ENCODE data around the gene RIOK1. TPM values are rescaled to one million over a fixed set of nuclear protein-coding genes. Genes with fewer than 3 reads are reported as not detected.

The RIOK1 gene
- total and polyA plus RNA-seq, 2 of the 13 experiments (the other 11 are each of a cell fraction or from before 2014, with no cell fraction given), result 9.4 to 37.8 TPM

DNA sequence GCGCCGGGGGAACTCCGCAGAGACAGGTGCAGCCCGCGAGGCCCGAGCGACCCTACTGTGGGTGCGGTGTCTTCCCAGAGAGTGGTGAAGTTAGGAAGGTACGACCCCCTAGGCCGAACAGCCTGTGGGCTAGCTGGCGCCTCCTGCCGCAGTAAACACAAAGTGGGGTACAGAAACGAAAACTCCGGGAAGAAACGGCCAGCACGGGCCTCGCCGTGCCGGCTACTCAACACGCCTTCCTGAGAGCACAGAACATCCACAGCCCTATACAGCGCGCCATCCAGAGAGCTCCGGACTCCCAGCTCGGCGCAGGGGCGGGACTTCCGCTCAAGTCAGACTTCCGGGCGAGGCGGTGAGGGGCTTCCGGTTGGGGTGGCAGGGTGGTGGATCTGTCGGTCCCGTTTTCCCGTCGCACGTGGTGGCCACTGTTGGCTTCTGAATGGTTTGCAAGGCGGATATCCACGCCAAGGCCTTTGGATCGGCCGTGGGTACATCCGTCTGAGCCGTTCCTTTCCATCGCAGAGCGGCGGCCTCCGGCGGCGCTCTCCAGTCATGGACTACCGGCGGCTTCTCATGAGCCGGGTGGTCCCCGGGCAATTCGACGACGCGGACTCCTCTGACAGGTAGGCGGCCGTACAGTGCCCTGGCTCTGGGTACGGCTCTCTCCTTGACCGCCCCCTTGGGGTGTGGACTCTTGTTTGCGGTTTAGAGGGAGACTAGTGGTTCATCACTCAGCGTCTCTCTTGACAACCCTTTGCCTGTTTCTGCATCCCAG is at the start of gene RIOK1, which contains the start of gene CAGE1 (continued):
- TF ChIP-seq, protein P1, sequence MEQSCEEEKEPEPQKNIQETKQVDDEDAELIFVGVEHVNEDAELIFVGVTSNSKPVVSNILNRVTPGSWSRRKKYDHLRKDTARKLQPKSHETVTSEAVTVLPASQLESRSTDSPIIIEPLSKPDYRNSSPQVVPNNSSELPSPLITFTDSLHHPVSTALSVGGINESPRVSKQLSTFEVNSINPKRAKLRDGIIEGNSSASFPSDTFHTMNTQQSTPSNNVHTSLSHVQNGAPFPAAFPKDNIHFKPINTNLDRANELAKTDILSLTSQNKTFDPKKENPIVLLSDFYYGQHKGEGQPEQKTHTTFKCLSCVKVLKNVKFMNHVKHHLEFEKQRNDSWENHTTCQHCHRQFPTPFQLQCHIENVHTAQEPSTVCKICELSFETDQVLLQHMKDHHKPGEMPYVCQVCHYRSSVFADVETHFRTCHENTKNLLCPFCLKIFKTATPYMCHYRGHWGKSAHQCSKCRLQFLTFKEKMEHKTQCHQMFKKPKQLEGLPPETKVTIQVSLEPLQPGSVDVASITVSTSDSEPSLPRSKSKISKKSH (CRISPR knock-in tag; IDR thresholded peaks at IDR 0.05; ENCODE audit: borderline replicate concordance), result peak; percentile 92
- peak; percentile 90; the same call in 1 of the 2 replicates for TF ChIP-seq ZNF333 (CRISPR knock-in tag; IDR thresholded peaks at IDR 0.05; ENCODE audit: borderline replicate concordance)
- peak; percentile 67 for TF ChIP-seq NFYB (CRISPR knock-in tag; IDR thresholded peaks at IDR 0.05)
- peak; percentile 14 for TF ChIP-seq NFYC (CRISPR knock-in tag; IDR thresholded peaks at IDR 0.05)
- TF ChIP-seq, protein P2, sequence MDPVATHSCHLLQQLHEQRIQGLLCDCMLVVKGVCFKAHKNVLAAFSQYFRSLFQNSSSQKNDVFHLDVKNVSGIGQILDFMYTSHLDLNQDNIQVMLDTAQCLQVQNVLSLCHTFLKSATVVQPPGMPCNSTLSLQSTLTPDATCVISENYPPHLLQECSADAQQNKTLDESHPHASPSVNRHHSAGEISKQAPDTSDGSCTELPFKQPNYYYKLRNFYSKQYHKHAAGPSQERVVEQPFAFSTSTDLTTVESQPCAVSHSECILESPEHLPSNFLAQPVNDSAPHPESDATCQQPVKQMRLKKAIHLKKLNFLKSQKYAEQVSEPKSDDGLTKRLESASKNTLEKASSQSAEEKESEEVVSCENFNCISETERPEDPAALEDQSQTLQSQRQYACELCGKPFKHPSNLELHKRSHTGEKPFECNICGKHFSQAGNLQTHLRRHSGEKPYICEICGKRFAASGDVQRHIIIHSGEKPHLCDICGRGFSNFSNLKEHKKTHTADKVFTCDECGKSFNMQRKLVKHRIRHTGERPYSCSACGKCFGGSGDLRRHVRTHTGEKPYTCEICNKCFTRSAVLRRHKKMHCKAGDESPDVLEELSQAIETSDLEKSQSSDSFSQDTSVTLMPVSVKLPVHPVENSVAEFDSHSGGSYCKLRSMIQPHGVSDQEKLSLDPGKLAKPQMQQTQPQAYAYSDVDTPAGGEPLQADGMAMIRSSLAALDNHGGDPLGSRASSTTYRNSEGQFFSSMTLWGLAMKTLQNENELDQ (CRISPR knock-in tag; IDR thresholded peaks at IDR 0.05; ENCODE audit: borderline replicate concordance), result no peak
- peak; percentile 56; the same call in 1 of the 2 replicates for TF ChIP-seq HMGXB3 (CRISPR knock-in tag; IDR thresholded peaks at IDR 0.05; ENCODE audit: borderline replicate concordance)
- peak; percentile 81 for TF ChIP-seq IKZF4 (CRISPR knock-in tag; IDR thresholded peaks at IDR 0.05; ENCODE audit: borderline replicate concordance, low read depth, not compliant biosample characterization)
- TF ChIP-seq TAF1 (CRISPR knock-in tag; IDR thresholded peaks at IDR 0.05), result peak; percentile 97
- no peak for TF ChIP-seq IKZF1 (IDR thresholded peaks at IDR 0.05)
- TF ChIP-seq, protein P3, sequence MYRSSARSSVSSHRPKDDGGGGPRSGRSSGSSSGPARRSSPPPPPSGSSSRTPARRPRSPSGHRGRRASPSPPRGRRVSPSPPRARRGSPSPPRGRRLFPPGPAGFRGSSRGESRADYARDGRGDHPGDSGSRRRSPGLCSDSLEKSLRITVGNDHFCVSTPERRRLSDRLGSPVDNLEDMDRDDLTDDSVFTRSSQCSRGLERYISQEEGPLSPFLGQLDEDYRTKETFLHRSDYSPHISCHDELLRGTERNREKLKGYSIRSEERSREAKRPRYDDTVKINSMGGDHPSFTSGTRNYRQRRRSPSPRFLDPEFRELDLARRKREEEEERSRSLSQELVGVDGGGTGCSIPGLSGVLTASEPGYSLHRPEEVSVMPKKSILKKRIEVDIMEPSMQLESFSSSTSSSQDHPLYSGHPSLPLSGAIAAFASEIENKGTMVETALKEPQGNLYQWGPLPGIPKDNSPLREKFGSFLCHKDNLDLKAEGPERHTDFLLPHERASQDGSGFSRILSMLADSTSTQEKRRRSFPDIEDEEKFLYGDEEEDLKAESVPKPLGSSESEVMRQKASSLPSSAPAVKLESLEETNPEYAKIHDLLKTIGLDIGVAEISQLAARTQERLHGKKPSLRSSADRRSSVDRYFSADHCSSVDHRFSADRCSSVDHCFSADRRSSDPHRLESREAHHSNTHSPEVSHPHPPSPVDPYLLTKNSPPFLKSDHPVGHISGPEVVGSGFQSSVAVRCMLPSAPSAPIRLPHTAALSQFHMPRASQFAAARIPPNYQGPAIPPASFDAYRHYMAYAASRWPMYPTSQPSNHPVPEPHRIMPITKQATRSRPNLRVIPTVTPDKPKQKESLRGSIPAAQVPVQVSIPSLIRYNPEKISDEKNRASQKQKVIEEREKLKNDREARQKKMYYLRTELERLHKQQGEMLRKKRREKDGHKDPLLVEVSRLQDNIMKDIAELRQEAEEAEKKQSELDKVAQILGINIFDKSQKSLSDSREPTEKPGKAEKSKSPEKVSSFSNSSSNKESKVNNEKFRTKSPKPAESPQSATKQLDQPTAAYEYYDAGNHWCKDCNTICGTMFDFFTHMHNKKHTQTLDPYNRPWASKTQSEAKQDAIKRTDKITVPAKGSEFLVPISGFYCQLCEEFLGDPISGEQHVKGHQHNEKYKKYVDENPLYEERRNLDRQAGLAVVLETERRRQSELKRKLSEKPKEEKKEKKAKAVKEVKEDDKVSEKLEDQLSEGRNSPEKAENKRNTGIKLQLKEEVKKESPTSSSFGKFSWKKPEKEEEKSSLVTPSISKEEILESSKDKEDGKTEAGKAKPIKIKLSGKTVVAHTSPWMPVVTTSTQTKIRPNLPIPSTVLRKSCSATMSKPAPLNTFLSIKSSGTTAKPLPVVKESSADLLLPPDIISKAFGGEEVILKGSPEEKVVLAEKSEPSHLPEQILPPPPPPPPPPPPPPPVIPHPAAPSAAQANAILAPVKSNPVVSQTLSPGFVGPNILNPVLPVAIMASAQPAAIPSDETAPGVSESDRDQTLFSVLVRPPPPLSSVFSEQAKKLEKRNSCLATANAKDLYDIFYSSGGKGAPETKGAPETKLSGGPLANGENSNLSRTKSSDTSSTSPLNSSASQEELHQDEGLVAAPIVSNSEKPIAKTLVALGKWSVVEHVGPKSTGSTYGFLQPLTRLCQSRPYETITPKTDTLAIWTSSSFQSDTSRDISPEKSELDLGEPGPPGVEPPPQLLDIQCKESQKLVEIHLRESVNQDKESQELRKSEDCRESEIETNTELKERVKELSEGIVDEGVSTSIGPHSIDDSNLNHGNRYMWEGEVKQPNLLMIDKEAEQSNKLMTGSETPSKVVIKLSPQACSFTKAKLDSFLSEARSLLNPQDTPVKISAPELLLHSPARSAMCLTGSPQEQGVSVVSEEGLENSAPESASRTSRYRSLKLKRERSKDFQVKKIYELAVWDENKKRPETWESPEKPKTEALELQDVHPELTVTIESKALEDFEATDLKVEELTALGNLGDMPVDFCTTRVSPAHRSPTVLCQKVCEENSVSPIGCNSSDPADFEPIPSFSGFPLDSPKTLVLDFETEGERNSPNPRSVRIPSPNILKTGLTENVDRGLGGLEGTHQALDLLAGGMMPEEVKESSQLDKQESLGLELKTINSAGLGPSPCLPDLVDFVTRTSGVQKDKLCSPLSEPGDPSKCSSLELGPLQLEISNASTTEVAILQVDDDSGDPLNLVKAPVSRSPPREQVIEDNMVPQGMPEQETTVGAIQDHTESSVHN (CRISPR knock-in tag; IDR thresholded peaks at IDR 0.05), result 0 out of 2 replicates have a peak, but pooled peaks have one; percentile 25
- peak; percentile 92 for TF ChIP-seq ZBTB7B (CRISPR knock-in tag; IDR thresholded peaks at IDR 0.05)

All from HepG2 (cell line).